Breast epithelium (tissue), 4 donors: Measurements from ENCODE around the gene KIAA0319L. TPM values are rescaled to one million over a fixed set of nuclear protein-coding genes. Genes with fewer than 3 reads are reported as not detected.

Experiments used
- DNase-seq, 2 donors: peaks; one replicate each; pipeline ENCODE4 v3.0.0-alpha.2; 2019; ENCODE audit warnings: low spot score in 2 of 2
- H3K27ac ChIP-seq, 2 donors: fragments of 200-600 bp; sonication (generic) in 1 of 2; one replicate each; pipeline ENCODE4 v1.5.1; 2016 to 2019; ENCODE audit warnings: mild to moderate bottlenecking in 1 of 2
- H3K27me3 ChIP-seq, 2 donors: fragments of 200-600 bp; sonication (generic) in 1 of 2; one replicate each; pipeline versions ENCODE4 v1.5.1 to v1.6.0; 2017 to 2019; ENCODE audit warnings: control low read depth in 1 of 2, mild to moderate bottlenecking in 1 of 2
- H3K36me3 ChIP-seq: fragments of 200-600 bp; one replicate; pipeline ENCODE4 v1.5.1; 2019
- H3K4me1 ChIP-seq, 2 donors: fragments of 200-600 bp; sonication (generic); one replicate each; pipeline ENCODE4 v1.5.1; 2016 to 2019; ENCODE audit warnings: control low read depth in 1 of 2
- H3K4me3 ChIP-seq, 3 donors: fragments of 200-600 bp; sonication (generic); 1 replicate in 2 of 3; 2 replicates in 1 of 3; pipeline ENCODE4 v1.5.1; 2016 to 2019; ENCODE audit warnings: mild to moderate bottlenecking in 3 of 3, moderate library complexity in 2 of 3
- H3K9me3 ChIP-seq, 2 donors: fragments of 200-600 bp; sonication (generic) in 1 of 2; one replicate each; pipeline ENCODE4 v1.5.1; 2016 to 2019; ENCODE audit warnings: control low read depth in 1 of 2
- CTCF ChIP-seq, 3 donors: fragments of 450-650 bp; IDR thresholded peaks; one replicate each; pipeline ENCODE4 v1.5.1; 2016 to 2017; ENCODE audit warnings: antibody characterized with exemption in 3 of 3, mild to moderate bottlenecking in 3 of 3, moderate library complexity in 3 of 3
- POLR2A ChIP-seq: fragments of 450-650 bp; IDR thresholded peaks from one replicate; pipeline ENCODE4 v1.6.1; 2016; ENCODE audit warnings: antibody characterized with exemption, mild to moderate bottlenecking, moderate library complexity
- POLR2AphosphoS5 ChIP-seq, 3 donors: sonication (generic); formaldehyde crosslinking; IDR thresholded peaks; one replicate each; pipeline ENCODE4 v1.6.1; 2017; ENCODE audit warnings: antibody characterized with exemption in 3 of 3
- intact Hi-C: fragments of 100-400 bp; cut with DNase I; formaldehyde crosslinking; loops from one replicate; pipeline ENCODE4 v1.15.1; 2023; ENCODE audit warnings: low total_unique reads
- total RNA-seq, 3 donors: library from RNA; depleted of rRNA; stranded (reverse); fragments of >200 nt; gene quantifications; one replicate each; pipeline ENCODE4 v1.1.0, GENCODE V29; 2016

Gene KIAA0319L
- total RNA-seq, 3 donors from 2014 or later, result 49.0 to 104 (median 103) TPM

- Histone ChIP-seq H3K27me3 (no peaks in the 10 kb centered on the region), H3K27ac (no peak overlapping the region), H3K9me3 (peaks cover 0 to 5% of the 10 kb centered on the region in 2 donors), H3K4me1 (peaks cover 0 to 19% of the 10 kb centered on the region in 2 donors), H3K36me3 (no peaks in the 10 kb centered on the region), H3K4me3 (no peak overlapping the region)
- intact Hi-C loops, result no loop called here
- DNase-seq, result no peak
- TF ChIP-seq CTCF (IDR thresholded peaks at IDR 0.05) (no peak), POLR2A (no peak), POLR2AphosphoS5 (IDR thresholded peaks at IDR 0.05) (no peak)
These were observed 45.9 kb downstream of the KIAA0319L start for GRCh38 chr1:35511305-35511704.

- intact Hi-C loops, result no loop called here
- TF ChIP-seq POLR2AphosphoS5 (IDR thresholded peaks at IDR 0.05) (no peak), CTCF (IDR thresholded peaks at IDR 0.05) (no peak), POLR2A (no peak)
- H3K4me3 ChIP-seq, result no peak overlapping the region
- no peak overlapping the region for H3K27ac ChIP-seq
- H3K27me3 ChIP-seq, result no peaks in the 10 kb centered on the region
- DNase-seq, result no peak
- peaks cover 0 to 24% of the 10 kb centered on the region in 2 donors for H3K4me1 ChIP-seq
- H3K36me3 ChIP-seq, result no peaks in the 10 kb centered on the region
- H3K9me3 ChIP-seq, result no peaks in the 10 kb centered on the region
These were observed 47.6 kb downstream of the KIAA0319L start for GRCh38 chr1:35509558-35509957.

- Histone ChIP-seq H3K9me3 (no peaks in the 10 kb centered on the region), H3K4me1 (peaks cover 0 to 24% of the 10 kb centered on the region in 2 donors), H3K36me3 (no peaks in the 10 kb centered on the region), H3K4me3 (no peak overlapping the region), H3K27me3 (no peaks in the 10 kb centered on the region), H3K27ac (peak overlapping the region; percentile 62 to 65)
- intact Hi-C loops, result no loop called here
- TF ChIP-seq CTCF (IDR thresholded peaks at IDR 0.05), result no peak
- TF ChIP-seq POLR2AphosphoS5 (IDR thresholded peaks at IDR 0.05), result no peak
- no peak for TF ChIP-seq POLR2A
- DNase-seq, result no peak
These were observed 49.3 kb downstream of the KIAA0319L start for GRCh38 chr1:35507947-35508346.

DNA sequence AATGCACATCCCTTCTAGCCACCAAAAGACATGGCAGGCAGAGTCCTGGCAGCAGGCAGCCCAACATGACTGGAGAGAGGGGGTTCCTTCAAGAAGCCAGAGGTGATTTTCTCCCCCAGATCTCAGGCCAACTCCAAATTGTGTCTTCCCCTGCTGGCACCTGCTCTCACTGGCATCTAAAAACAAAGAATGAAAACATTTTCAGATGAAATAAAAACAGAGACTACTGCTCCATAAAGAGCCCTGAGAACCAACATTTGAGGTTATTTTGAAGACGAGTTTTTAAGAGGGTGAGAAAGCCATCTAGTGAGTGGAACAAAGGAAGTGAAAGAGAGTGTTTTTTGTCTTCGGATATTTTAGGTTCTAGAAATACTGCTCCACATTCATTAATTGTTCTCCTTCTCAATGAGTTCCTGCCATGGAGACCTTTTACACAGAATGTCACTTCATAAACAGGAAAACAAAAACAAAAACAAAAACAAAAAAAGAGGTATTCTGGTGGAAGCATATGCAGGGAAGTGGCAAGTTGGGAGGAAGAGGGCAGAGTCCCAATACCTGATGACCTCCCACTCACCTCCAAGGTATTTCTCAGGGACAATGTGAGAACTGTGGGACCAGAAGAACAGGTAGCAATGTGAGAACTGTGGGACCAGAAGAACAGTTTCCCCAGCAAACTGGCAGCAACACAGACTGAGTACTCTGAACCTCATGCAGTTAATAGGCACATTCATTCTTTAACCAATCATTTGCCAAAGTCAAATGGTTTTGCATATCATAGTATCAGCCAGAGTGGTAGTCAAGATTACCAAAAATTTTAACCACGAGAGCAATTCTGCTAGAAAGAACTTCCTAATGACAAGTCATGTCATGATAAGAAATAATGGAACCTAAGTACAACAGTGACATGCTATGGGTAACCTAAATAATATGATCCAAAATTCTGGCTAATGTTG, 50.0 kb downstream of the KIAA0319L start:
- Histone ChIP-seq H3K27me3 (no peaks in the 10 kb centered on the region), H3K36me3 (no peaks in the 10 kb centered on the region), H3K4me1 (peaks cover 0 to 24% of the 10 kb centered on the region in 2 donors), H3K4me3 (no peak overlapping the region), H3K9me3 (no peaks in the 10 kb centered on the region), H3K27ac (peak overlapping the region; percentile 62 to 65)
- intact Hi-C loops, result no loop called here
- no peak for DNase-seq
- TF ChIP-seq POLR2A (no peak), POLR2AphosphoS5 (IDR thresholded peaks at IDR 0.05) (no peak), CTCF (IDR thresholded peaks at IDR 0.05) (no peak)
